ENCODE measurements around the gene KAT6B. TPM values are rescaled to one million over a fixed set of nuclear protein-coding genes. Genes with fewer than 3 reads are reported as not detected.

Gene KAT6B
- total and polyA plus RNA-seq, 2 donors (not counting 1 experiment from before 2014, with no cell fraction given): 3.9 to 37.8 TPM

DNA sequence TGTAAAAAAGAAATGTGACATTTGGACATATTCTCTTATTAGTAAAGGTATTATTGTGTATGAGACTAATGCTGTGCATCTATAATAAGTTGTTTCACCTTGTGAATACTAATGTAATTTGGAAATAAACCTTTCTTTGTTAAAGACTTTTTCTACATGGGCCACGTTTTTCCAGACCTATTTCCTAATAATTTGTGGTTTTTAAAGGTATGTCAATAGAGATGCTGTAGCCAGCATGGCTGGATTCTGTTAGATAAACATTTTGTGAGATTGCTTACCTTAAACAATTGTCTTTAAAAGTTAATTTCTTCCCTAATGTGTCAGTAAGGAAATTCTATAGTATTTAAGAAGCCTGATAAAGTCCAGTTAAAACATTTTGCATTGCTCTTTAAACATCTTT lies 56.0 kb downstream of the KAT6B start:
- no peaks in the 10 kb centered on the region for H3K36me3 ChIP-seq (ENCODE audit: control insufficient read depth, insufficient read depth, low read length)
- DNase-seq (ENCODE audit: low read depth in 2 of 2): peak; percentile 30 to 42
- no peaks in the 10 kb centered on the region for H4K20me1 ChIP-seq (ENCODE audit: control insufficient read depth, extremely low read depth, insufficient read depth, low read length)
- H3K27me3 ChIP-seq (ENCODE audit: control insufficient read depth, insufficient read depth, low read length): no peaks in the 10 kb centered on the region
- TF ChIP-seq, protein P1, sequence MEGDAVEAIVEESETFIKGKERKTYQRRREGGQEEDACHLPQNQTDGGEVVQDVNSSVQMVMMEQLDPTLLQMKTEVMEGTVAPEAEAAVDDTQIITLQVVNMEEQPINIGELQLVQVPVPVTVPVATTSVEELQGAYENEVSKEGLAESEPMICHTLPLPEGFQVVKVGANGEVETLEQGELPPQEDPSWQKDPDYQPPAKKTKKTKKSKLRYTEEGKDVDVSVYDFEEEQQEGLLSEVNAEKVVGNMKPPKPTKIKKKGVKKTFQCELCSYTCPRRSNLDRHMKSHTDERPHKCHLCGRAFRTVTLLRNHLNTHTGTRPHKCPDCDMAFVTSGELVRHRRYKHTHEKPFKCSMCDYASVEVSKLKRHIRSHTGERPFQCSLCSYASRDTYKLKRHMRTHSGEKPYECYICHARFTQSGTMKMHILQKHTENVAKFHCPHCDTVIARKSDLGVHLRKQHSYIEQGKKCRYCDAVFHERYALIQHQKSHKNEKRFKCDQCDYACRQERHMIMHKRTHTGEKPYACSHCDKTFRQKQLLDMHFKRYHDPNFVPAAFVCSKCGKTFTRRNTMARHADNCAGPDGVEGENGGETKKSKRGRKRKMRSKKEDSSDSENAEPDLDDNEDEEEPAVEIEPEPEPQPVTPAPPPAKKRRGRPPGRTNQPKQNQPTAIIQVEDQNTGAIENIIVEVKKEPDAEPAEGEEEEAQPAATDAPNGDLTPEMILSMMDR (conservative IDR thresholded peaks at IDR 0.05 in 1 of 2, IDR thresholded peaks at IDR 0.05 in 1 of 2; ENCODE audit: low read depth in 1 of 2, low read length in 2 of 2): no peak
- TF ChIP-seq EZH2 (IDR thresholded peaks at IDR 0.05; ENCODE audit: low read length, missing control alignments): no peak
- no peak overlapping the region for H3K27ac ChIP-seq (ENCODE audit: insufficient read depth, low read length)
- H2AFZ ChIP-seq (ENCODE audit: low read length): no peak overlapping the region
- H3K4me3 ChIP-seq (replicated peaks in 1 of 4; ENCODE audit: control extremely low read depth in 1 of 4, insufficient read depth in 1 of 4, low read depth in 3 of 4, low read length in 4 of 4): no peak overlapping the region
- peaks cover 4% of the 10 kb centered on the region for H3K4me1 ChIP-seq (ENCODE audit: control insufficient read depth, extremely low read depth, insufficient read depth, low read length)
- no peak overlapping the region for H3K4me2 ChIP-seq (ENCODE audit: extremely low read depth, insufficient read depth, low read length)
- no peaks in the 10 kb centered on the region for H3K9me3 ChIP-seq (ENCODE audit: control insufficient read depth, insufficient read depth, low read depth, low read length)
- no peak overlapping the region for H3K9ac ChIP-seq (ENCODE audit: insufficient read depth, low read length)
- peaks cover 9% of the 10 kb centered on the region for H3K79me2 ChIP-seq (ENCODE audit: control insufficient read depth, insufficient read depth, low read length)

DNA sequence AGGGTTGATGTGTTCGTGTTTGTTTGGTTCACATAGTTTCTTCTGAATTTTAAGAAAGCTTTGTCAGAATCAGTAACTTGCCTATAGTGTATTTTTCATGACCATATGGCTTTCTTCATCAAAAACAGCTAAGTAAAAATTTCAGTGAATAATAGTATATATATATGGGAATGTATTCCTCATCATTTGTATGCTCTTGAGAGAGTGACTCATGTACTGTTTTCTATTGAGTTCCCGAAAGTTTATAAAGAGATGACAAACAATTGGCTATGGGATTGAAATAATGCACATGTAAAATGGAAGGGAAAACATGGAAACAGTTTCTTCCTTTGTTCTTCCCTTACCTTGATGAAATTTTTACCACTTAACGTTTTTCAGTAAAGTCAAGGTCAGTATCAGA lies 56.4 kb downstream of the KAT6B start:
- no peak overlapping the region for H3K4me2 ChIP-seq (ENCODE audit: extremely low read depth, insufficient read depth, low read length)
- TF ChIP-seq, protein P1 (conservative IDR thresholded peaks at IDR 0.05 in 1 of 2, IDR thresholded peaks at IDR 0.05 in 1 of 2; ENCODE audit: low read depth in 1 of 2, low read length in 2 of 2): no peak
- TF ChIP-seq EZH2 (IDR thresholded peaks at IDR 0.05; ENCODE audit: low read length, missing control alignments): no peak
- no peak overlapping the region for H3K27ac ChIP-seq (ENCODE audit: insufficient read depth, low read length)
- H4K20me1 ChIP-seq (ENCODE audit: control insufficient read depth, extremely low read depth, insufficient read depth, low read length): no peaks in the 10 kb centered on the region
- H3K9ac ChIP-seq (ENCODE audit: insufficient read depth, low read length): no peak overlapping the region
- H3K36me3 ChIP-seq (ENCODE audit: control insufficient read depth, insufficient read depth, low read length): no peaks in the 10 kb centered on the region
- no peak overlapping the region for H3K4me3 ChIP-seq (replicated peaks in 1 of 4; ENCODE audit: control extremely low read depth in 1 of 4, insufficient read depth in 1 of 4, low read depth in 3 of 4, low read length in 4 of 4)
- H3K4me1 ChIP-seq (ENCODE audit: control insufficient read depth, extremely low read depth, insufficient read depth, low read length): peaks cover 4% of the 10 kb centered on the region
- H3K79me2 ChIP-seq (ENCODE audit: control insufficient read depth, insufficient read depth, low read length): peaks cover 9% of the 10 kb centered on the region
- H3K27me3 ChIP-seq (ENCODE audit: control insufficient read depth, insufficient read depth, low read length): no peaks in the 10 kb centered on the region
- DNase-seq (ENCODE audit: low read depth in 2 of 2): peak; percentile 45 to 76
- no peak overlapping the region for H2AFZ ChIP-seq (ENCODE audit: low read length)
- no peaks in the 10 kb centered on the region for H3K9me3 ChIP-seq (ENCODE audit: control insufficient read depth, insufficient read depth, low read depth, low read length)

DNA sequence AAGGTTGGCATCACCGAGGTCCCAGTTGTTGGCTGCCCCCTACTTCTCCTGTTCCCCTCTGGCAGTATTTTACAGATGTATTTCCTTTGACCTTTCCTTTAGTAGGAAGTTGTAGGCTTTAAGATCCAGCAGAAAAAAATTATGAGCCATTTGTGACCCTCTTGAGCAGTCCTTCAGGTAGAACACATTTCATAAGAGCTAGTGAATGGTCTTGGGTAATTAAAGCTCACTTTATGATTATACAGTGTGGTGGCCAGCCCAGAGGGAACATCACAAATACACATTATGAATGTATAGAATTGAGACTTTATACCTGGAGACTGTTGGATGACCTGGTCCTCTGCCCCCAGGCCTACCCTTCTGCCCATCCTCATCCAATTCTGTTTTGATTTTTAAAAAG lies 57.0 kb downstream of the KAT6B start:
- DNase-seq (ENCODE audit: low read depth in 2 of 2): no peak
- H3K9ac ChIP-seq (ENCODE audit: insufficient read depth, low read length): no peak overlapping the region
- no peak overlapping the region for H2AFZ ChIP-seq (ENCODE audit: low read length)
- peaks cover 9% of the 10 kb centered on the region for H3K79me2 ChIP-seq (ENCODE audit: control insufficient read depth, insufficient read depth, low read length)
- H4K20me1 ChIP-seq (ENCODE audit: control insufficient read depth, extremely low read depth, insufficient read depth, low read length): no peaks in the 10 kb centered on the region
- H3K4me1 ChIP-seq (ENCODE audit: control insufficient read depth, extremely low read depth, insufficient read depth, low read length): peaks cover 4% of the 10 kb centered on the region
- H3K4me2 ChIP-seq (ENCODE audit: extremely low read depth, insufficient read depth, low read length): no peak overlapping the region
- no peaks in the 10 kb centered on the region for H3K27me3 ChIP-seq (ENCODE audit: control insufficient read depth, insufficient read depth, low read length)
- H3K36me3 ChIP-seq (ENCODE audit: control insufficient read depth, insufficient read depth, low read length): no peaks in the 10 kb centered on the region
- no peak overlapping the region for H3K4me3 ChIP-seq (replicated peaks in 1 of 4; ENCODE audit: control extremely low read depth in 1 of 4, insufficient read depth in 1 of 4, low read depth in 3 of 4, low read length in 4 of 4)
- no peaks in the 10 kb centered on the region for H3K9me3 ChIP-seq (ENCODE audit: control insufficient read depth, insufficient read depth, low read depth, low read length)
- no peak overlapping the region for H3K27ac ChIP-seq (ENCODE audit: insufficient read depth, low read length)
- no peak for TF ChIP-seq EZH2 (IDR thresholded peaks at IDR 0.05; ENCODE audit: low read length, missing control alignments)
- TF ChIP-seq, protein P1 (conservative IDR thresholded peaks at IDR 0.05 in 1 of 2, IDR thresholded peaks at IDR 0.05 in 1 of 2; ENCODE audit: low read depth in 1 of 2, low read length in 2 of 2): no peak

Data from fibroblast of lung (primary cell).